GM21717 (cell line): ENCODE measurements around the gene RDM1.
"Not testable (repeated sequence)": the region's sequence is repeated elsewhere in the genome, so short reads cannot be mapped to it uniquely, and the experiment has no call there.

Experiments
- ATAC-seq: cut with Tn5 transposase; IDR thresholded peaks from one replicate; pipeline ENCODE4 v1.9.1; 2021; ENCODE audit warnings: mild to moderate bottlenecking, moderate library complexity; ENCODE audit not compliant: unreplicated experiment

The RDM1 gene, protein sequence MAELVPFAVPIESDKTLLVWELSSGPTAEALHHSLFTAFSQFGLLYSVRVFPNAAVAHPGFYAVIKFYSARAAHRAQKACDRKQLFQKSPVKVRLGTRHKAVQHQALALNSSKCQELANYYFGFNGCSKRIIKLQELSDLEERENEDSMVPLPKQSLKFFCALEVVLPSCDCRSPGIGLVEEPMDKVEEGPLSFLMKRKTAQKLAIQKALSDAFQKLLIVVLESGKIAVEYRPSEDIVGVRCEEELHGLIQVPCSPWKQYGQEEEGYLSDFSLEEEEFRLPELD

DNA sequence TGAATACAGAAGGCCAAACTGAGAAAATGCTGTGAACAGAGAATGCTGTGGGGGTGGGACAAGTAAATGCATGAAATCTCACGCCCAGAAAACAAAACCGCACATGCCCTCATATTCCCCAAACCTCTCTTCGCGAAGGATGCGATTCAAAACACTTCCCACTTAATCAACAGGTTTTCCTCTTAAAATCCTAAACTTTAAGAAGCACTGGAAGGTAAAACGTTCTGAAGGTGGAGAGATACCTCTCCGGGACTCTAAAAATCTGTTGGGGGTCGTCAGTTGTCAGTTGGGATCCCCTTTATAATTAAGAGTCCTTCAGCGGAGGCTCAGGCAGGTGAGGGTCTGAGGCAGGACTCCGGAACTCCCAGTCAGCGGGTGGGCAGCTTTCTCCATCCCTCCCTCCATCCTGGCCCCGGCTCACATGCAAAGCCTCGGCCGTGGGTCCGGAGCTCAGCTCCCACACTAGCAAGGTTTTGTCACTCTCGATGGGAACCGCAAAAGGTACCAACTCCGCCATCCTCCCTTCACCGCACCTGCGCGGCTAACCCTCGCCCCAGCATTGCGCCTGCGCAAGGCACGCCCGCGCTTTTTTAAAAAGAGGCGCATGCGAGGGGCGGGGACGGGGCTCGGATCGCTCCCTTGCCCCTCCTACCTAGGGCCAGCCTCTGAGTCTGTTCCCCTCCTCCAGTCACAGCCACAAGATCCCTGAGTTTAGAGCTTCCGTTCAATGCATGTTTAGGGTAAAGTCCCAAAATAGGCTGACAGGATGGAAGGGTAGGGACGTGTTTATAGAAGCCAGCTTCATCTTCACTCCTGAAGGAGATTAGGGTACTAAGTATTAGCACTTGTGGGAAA, at the start of gene RDM1:
TSS of gene RDM1 (minus strand) at position 563 of the 855 bp plus-strand sequence. CDS start at position 517, 46 bp downstream.
- peak; percentile 44 for ATAC-seq

DNA sequence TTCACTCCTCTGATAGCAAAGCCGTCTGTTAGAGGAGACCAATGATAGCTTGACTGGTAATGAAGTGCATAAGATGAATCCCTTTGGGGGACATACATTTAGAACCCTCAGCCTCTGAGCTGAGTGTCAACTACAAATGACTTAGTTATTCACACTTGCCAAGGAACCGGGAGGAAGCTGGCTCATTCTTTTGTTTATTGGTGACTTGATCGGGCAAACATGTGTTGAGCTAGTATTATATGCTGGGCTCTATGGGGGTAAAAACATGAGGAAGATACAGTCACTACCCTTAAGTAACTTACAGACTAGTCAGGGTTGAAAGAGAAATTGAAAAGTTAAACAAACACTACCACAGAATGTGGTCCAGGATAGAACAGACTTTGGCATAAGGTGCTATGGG, 47.8 kb upstream of the RDM1 start:
- no peak for ATAC-seq

DNA sequence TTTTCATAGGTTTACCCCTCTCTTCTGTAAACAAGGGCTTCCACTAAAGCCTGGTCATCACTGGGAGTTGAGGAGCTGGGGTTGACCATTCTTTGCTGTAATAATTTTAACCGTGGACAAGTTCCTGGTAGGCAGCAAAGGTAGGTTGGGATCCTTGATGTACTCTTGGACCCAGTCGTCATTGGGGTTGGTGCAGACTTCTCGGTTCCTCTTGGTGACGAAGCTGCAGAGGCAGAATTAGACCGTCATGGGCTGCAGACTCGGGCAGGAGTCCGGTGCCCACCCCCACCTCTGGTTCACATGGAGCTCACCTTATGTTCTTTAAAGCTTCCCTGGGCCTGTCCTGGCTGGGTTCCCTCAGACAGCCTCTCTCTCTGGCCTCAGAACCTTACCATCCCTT, 46.9 kb upstream of the RDM1 start:
- ATAC-seq = no peak

DNA sequence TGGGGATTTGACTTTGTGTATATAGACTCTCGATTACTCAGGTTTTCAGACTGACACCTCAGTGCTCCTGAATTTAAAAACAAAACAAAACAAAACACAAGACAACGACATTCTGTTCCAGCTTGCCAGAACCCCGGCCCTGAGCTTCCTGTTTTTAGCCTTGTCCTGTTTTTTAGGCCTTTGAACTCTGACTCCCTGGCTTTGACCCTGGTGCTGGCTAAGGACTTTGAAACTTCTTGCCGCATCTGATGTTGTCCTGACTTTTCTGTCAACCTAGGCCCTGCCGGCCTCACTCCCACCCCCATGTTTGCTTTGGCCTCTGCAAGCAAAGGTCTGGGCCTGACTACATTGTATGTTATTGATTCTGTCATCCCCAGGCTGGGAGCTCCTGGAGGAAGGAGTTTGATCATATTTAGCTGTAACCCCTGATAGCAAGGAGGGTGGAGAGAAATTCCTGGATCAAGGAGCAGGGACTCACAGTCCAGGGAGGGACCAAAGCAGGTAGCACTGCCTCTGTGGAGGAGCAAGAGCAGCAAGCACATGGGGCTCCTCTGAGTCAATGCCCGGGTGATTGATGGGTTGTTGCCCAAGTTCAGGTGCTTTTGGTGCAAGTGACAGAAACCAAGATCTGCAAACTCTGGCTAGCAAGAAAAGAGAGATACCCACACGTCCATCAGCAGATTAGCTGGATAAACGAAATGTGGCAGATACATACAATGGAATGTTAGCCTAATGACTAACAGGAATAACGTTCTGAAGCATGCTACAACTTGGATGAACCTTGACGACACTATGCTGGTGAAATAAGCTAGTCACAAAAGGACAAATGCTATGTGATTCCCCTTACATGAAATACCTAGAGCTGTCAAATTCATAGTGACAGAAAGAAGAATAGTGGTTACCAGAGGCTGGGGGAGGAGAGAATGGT, 43.0 kb upstream of the RDM1 start:
- no peak for ATAC-seq

DNA sequence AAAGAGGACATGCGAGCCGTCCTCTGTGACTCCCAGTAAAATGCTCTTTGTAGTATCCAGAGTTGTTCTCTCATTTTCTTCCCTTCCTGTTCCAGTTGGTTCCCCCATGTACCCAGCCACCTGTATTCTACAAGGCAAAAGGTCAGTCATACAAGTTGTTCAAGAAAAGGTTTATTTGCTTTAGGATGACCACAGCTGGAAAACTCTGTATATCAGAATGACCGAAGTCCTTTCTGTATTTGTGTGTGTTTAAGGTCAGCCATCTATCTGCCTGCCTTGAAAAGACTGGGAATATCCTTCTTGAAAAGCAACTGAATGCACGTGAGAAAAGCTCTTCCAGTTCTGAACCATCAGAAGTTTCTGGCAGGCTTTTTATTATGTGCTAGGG, 42.4 kb upstream of the RDM1 start:
- ATAC-seq = no peak

DNA sequence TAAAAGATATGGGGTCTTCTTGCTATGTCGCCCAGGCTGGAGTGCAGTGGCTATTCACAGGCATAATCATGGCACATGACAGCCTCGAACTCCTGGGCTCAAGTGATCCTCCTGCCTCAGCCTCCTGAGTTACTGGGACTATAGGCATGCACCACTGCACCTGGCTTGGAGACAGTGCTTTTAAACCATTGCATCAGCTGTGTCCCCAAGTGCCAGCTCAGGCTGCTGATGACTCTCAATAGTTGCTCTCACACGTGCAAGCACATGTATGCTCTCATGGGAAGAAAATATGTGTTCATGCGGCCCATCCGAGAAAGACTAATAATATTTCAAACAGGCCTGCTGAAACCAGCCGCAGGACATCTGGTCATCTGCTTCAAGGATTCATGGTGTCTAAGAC, 42.0 kb upstream of the RDM1 start:
- no peak for ATAC-seq

DNA sequence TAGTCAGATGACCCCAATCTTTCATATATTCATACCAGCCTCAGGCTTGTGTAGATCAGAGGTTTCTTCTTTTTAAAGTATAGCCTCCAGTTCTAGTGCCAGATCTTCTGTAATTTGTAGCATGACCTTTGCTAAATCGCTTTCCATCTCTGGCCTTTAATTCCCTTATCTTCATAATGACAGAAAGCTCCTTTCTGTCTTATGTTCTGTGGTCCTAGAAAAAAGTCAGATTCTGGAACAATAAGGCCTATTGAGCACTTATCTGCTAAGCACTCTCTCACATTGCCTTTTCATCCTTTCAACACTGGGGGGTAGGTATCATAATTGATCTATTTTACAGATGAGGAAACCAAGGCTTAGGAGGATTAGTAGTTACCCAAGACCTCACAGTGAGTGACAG, 41.5 kb upstream of the RDM1 start:
- ATAC-seq = no peak

DNA sequence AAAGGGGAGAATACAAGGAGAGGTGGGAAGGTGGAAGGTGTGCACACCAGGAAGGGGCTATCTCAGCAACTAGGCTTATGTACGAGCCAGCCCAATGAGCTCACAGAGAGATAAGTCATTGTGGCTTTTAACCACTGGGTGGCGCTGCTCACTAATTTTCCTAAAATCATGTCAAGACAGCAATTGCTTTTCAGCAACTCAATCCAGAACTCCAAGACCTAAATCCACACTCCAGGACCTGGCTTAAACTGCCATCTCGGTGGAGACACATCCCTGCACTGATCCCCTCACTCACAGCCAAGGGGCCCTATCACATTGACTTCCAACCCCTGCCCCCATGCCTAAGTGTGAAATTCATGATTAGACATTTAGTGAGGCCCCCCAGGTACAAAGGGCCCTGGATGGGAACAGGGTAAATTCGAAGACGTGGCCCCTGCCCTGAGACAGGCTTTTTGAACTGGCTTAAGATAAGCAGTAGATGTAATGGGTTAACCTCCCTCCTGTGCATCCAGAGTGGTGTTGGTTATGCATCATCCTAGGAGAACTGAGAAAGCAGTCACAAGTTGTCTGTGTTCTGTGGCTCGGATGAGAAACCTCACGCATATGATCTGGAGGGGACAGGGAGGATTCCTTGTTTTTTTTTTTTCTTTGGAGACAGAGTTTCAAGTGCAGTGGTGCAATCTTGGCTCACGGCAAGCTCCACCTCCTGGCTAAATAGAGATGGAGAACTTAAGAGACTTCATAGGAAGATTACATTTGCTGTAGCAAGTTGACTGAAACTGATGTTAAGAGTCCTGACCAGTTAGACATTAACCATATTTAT, 39.2 kb upstream of the RDM1 start:
- no peak for ATAC-seq

DNA sequence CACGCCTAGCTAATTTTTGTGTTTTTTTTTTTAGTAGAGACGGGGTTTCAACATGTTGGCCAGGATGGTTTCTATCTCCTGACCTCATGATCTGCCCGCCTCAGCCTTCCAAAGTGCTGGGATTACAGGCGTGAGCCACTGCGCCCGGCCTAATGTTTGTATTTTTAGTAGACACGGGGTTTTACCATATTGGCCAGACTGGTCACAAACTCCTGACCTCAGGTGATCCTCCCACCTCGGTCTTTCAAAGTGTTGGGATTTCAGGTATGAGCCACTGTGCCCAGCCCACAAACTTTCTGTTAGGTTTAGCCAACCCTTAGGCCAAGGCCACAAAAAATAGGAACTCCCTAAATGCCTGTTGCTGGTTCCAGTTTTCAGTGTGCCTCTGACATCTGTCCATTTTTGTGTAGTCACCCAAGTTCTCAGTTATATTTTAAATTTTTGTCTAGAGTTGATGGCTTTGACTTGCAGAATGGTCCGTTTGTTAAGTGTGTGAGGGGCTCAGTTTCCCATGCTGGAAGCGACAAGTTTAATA, 38.0 kb upstream of the RDM1 start:
- ATAC-seq = no peak

DNA sequence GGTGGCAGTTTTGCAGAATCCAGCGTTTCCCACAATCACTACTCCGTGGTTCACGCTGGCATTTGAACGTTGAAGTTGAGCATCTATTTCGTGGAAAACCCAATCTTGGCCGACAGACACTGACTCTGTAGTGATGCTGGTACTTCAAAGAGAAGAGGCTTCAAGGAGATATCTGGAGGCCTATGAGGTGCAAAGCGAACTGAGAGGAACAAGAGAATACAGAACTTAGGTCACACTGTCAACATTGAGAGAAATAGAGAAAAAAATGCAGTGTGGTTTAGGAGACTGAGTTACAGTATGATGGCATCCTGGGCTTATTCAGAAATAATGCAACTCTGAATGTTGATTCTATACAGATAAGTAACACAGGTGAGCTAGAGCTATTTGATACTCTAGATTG, 34.7 kb upstream of the RDM1 start:
- ATAC-seq = no peak

DNA sequence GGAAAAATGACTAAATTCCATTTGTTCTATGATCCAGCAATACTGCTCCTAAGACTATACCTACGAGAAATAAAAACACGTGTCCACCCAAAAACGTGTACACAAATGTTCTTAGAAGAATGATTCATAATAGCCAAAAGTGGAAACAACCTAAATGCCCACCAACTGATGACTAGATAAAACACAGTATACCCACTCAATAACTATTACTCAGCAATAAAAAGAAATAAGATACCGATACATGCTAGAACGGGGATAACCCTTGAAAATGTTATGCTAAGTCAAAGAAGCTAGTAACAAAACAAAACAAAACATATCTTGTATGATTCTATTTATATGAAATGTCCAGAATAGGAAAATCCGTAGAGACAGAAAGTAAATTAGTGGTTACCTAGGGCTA, 33.1 kb upstream of the RDM1 start:
- no peak for ATAC-seq

DNA sequence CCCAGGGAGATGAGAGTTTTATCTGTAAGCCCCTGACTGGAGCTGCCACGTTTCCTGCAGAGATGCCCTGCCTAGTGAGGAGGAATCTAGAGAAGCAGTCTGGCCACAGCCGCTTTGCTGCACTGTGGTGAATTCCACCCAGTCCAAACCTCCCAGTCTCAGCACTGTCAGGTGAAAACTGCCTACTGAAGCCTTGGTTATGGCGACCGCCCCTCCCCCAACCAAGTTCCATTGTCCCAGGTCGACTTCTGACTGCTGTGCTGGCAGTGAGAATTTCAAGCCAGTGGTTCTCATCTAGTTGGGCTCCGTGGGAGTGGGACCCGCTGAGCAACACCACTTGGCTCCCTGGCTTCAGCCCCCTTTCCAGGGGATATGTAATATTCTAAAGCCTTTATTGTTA, 23.1 kb upstream of the RDM1 start:
- no peak for ATAC-seq

DNA sequence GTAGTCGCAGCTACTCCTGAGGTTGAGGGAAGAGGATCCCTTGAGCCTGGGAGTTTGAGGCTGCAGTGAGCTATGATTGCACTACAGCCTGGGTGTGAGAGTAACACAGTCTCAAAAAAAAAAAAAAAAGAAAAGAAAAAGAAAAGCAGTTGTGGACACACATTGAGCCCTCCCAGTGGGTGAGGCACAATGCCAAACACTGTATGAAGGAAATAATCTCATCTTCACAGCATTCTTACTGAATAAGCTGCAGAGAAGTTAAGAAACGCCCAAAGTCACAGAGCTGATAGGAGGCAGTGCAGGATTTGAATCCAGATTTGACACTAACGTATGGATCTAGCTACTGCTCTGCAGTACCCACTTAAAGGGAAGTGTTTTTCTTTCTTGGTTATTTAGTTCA, 18.8 kb upstream of the RDM1 start:
- no peak for ATAC-seq

DNA sequence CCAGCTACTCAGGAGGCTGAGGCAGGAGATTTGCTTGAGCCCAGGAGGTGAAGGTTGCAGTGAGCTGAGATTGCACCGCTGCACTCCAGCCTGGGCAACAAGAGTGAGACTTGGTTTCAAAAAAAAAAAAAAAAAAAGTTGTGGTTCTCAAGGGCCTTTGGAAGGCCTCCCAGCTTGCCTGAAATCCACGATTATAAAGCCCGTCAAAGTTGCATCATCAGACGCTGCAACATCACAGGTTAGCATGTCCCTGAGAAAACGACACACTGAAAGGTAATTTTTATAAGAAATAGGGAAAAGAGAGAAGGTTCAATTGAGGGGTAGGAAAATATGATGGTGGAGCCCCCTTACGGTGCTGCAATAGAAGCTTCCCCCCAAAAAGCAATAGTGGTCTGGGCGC, 17.5 kb upstream of the RDM1 start:
- no peak for ATAC-seq

DNA sequence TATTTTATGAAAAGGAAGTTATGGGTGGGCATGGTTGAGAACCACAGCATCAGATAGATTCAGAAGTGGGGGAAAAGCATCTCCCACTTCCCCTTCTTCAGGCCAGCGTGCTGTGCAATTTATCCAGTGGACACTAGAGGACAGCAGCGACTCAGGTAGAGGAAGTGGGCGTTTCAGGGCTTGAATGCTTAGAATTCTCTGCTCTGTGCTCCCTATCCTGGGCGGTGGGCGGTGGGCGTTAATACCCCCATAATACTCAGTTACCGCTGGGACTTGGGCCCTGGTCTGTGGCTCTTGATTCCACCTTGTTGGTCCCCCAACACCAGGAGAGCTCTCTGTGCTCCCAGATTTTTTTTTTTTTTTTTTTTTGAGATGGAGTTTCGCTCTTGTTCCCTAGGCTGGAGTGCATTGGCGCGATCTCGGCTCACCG, 16.6 kb upstream of the RDM1 start:
- no peak for ATAC-seq

DNA sequence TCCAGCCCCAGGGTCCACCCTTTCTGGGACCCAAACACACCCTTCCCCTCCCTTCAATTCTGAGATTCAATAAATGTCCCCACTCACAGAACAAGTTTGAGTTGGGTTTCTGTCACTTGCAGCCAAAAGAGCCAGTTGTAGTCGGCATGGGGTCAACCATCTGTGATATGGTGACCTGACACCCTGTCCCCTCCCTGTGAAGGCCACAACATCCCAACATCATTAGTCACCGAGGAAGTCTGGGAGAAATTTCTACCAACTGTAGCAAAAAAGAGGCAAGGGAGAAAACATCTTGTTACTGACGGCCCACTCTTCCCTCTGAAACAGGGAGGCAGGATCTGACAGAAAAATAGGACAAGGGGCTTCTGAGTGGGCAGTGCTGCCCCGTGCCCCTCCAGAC, 13.6 kb upstream of the RDM1 start:
- ATAC-seq = no peak

DNA sequence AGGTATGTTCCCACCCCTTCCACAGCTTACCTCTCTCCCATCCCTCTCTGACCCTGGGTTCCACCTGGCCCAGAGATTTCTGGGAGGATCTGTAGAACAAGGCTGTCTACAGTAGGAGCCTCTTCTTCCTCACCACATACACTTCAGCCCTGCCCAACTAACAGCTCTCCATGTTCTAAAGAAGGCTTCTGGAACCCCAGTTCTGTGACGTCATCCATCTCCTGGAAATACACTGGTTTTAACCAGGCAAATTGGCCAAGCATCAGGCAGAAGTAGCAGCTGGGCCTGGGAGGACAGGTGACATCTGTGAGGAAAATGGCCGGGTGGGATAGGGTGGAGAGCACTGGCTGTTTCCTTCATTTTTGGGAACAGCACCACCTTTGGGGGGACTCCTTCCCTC, 13.0 kb upstream of the RDM1 start, which contains the start of gene LYZL6:
TSS of gene LYZL6 (minus strand) at position 177 of the 400 bp plus-strand sequence. CDS start 4,357 bp downstream, outside the sequence.
- ATAC-seq = no peak

DNA sequence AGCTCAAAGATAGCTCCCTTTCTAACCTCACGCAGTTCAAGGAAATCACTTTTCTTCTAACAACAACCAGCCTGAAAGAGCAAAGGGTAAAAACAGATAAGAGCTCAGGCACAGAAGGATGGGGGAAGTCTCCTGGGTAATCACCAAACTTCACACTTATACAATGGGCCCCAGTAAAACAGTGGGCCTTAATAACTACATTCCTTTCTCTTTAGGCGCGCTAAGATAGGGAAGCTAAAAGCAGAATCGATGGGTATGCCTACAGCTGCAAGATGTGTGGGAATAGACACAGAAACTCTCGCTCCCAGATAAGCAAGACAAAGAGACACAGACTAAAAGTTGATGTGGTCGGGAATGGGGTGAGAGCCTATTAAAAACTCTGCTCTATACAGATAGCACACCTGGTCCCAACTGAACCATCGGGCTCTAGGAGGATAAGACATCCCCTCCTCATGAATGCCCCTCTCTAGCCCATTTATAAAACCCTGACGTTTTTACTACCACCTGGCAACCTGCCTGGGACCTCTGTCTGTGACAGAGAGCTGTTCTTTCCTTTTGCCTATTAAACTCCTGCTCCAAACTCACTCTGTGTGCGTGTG, 12.1 kb upstream of the RDM1 start:
- ATAC-seq = no peak

DNA sequence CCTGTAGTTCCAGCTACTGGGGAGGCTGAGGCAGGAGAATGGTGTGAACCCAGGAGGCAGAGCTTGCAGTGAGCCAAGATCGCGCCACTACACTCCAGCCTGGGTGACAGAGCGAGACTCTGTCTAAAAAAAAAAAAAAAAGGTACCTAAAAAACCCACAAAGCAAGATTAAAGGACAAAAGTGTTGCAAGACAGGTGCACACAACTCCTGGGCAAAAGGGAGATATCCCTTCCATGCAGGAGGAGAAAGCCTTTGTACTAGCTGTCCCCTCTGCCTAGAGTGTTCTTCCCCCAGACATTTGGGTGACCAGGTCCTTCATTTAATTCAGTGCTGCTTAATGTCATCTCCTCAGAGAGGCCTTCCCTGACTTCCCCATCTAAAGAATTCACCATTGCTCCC, 7.9 kb upstream of the RDM1 start:
- ATAC-seq = not testable (repeated sequence)

DNA sequence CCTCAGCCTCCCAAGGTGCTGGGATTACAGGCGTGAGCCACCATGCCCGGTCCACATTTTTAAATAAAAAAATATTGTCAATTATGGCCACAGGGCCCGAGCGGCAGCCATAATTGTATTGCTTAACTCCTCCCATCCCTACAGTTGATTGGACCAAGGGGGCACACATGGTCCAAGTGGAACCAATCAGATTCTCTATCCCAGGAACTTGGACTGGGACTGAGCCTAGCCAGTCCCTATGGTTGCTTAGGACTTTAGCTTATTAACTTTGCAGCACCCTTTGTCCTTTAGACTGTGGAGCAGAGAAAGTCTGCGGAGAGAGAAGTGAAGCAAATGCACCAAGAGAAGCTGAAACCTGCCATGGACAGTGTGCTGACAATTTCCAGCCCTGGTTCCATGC, 5.5 kb upstream of the RDM1 start:
- no peak for ATAC-seq
